ENCODE results near the gene MYRF. TPM values are rescaled to one million over a fixed set of nuclear protein-coding genes. Genes with fewer than 3 reads are reported as not detected.

The MYRF gene
- total RNA-seq, 4 donors from 2014 or later: 6.4 to 106 (median 12.7) TPM

DNA sequence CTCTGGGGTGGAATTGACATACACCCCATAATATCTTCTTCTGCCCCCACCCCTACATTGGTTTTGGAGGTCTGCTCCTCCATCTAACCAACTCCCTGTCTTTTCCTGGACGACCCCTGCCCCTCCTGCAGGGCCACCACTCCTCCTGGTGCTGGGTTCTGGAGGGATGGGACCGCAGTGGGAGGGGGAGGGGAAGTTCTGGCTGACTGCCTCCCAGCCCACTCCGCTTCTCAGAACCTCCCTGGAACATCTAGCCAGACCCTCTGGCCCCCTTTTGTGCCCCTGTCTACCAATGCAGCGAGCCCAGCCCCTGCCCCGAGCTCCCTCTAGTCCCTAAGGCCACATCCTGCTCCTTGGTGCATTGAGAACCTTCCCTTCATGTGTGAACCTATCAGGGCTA, 1.2 kb downstream of the MYRF start:
- intact Hi-C loops (cut with DNase I; ENCODE audit: low total_unique reads): no loop called here
- peak overlapping the region; percentile 46 to 53 for H3K4me3 ChIP-seq
- peak overlapping the region; percentile 86 to 91 for H3K27ac ChIP-seq
- H3K4me1 ChIP-seq: peaks cover 0 to 3% of the 10 kb centered on the region in 2 donors
- TF ChIP-seq CTCF (IDR thresholded peaks at IDR 0.05) (no peak), POLR2A (IDR thresholded peaks at IDR 0.05) (no peak)
- DNase-seq: no peak
- no peaks in the 10 kb centered on the region for H3K36me3 ChIP-seq
- H3K27me3 ChIP-seq: no peaks in the 10 kb centered on the region
- no peaks in the 10 kb centered on the region for H3K9me3 ChIP-seq

GRCh38 chr11:61754534-61755482, 2.4 kb downstream of the MYRF start:
- TF ChIP-seq CTCF (IDR thresholded peaks at IDR 0.05) (no peak), POLR2A (IDR thresholded peaks at IDR 0.05) (peak; percentile 33 to 43)
- Histone ChIP-seq H3K36me3 (no peaks in the 10 kb centered on the region), H3K4me3 (peak overlapping the region; percentile 46 to 53), H3K27ac (peak overlapping the region; percentile 86 to 91), H3K9me3 (no peaks in the 10 kb centered on the region), H3K4me1 (peaks cover 0 to 3% of the 10 kb centered on the region in 2 donors), H3K27me3 (no peaks in the 10 kb centered on the region)
- DNase-seq: peak; percentile 75 to 84
- intact Hi-C loops (cut with DNase I; ENCODE audit: low total_unique reads): no loop called here

GRCh38 chr11:61756147-61756451, 3.7 kb downstream of the MYRF start:
- no peak overlapping the region for H3K4me3 ChIP-seq
- peaks cover 0 to 3% of the 10 kb centered on the region in 2 donors for H3K4me1 ChIP-seq
- H3K9me3 ChIP-seq: no peaks in the 10 kb centered on the region
- peak overlapping the region; percentile 86 to 91 for H3K27ac ChIP-seq
- intact Hi-C loops (cut with DNase I; ENCODE audit: low total_unique reads): no loop called here
- no peak for TF ChIP-seq CTCF (IDR thresholded peaks at IDR 0.05)
- no peak for TF ChIP-seq POLR2A (IDR thresholded peaks at IDR 0.05)
- H3K27me3 ChIP-seq: no peaks in the 10 kb centered on the region
- H3K36me3 ChIP-seq: no peaks in the 10 kb centered on the region
- no peak for DNase-seq

DNA sequence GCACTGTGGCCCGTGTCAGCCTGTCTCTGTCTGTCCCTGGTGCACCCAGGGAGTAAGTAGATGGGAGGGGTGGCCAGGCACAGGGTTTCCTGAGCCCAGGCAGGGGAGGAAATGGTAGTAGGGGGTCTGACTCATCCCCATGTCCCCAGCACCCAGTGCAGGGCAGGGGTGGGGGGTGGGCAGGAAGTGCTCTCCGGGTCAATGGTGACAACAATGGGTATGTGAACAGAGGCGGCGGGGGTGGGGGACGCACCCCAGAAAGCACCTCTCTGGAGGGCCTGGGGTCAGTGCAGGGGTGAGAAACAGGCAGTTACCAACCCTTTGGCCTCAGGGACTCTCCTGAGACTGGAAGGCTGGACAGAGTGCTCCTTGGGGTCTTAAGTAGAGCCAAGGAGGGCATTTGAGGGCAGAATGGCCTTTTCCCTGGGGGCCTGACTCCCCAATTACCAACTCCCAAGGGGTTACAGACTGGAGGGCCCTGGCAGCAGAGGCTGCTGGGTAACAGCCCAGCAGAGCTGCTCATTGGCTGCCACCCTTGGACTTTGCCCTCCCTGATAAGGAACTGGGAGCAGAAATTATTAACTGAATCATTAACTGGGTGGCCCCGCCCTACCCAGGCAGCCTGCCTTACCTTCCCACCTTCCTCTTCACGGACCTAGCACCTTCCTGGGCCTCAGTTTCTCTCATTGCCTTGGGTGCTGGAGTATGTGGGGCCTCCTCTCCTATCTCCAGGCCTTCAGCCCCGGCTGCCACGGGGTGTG, 4.2 kb downstream of the MYRF start:
- Histone ChIP-seq H3K36me3 (no peaks in the 10 kb centered on the region), H3K27ac (peak overlapping the region; percentile 86 to 91), H3K27me3 (no peaks in the 10 kb centered on the region), H3K4me3 (no peak overlapping the region), H3K9me3 (no peaks in the 10 kb centered on the region), H3K4me1 (peaks cover 0 to 3% of the 10 kb centered on the region in 2 donors)
- intact Hi-C loops (cut with DNase I; ENCODE audit: low total_unique reads): no loop called here
- DNase-seq: no peak
- TF ChIP-seq POLR2A (IDR thresholded peaks at IDR 0.05): no peak
- no peak for TF ChIP-seq CTCF (IDR thresholded peaks at IDR 0.05)
